Neural cell (in vitro differentiated cells): ENCODE results near the gene FSIP1. TPM values are rescaled to one million over a fixed set of nuclear protein-coding genes. Genes with fewer than 3 reads are reported as not detected.

Experiments
- H2AFZ ChIP-seq: fragments of 200-600, 300-800 bp; sonication (generic), shearing (Covaris generic); 2 replicates; pipeline ENCODE4 v1.6.0; 2014; ENCODE audit warnings: low read depth, mild to moderate bottlenecking, antibody characterized with exemption, low read length, moderate library complexity
- H3F3A ChIP-seq: fragments of 200-600 bp; shearing (Covaris generic); 2 replicates; pipeline ENCODE4 v1.6.1; 2016; ENCODE audit warnings: mild to moderate bottlenecking, moderate library complexity, mixed read lengths, antibody characterized with exemption, low read length; ENCODE audit not compliant: insufficient read depth, poor library complexity, severe bottlenecking
- H3K27ac ChIP-seq: fragments of 200-600, 300-800 bp; sonication (generic), shearing (Covaris generic); 2 replicates; pipeline ENCODE4 v1.5.1; 2014; ENCODE audit warnings: mild to moderate bottlenecking, low read length, moderate library complexity
- H3K27me3 ChIP-seq: fragments of 300-800, 200-600 bp; sonication (generic), shearing (Covaris generic); 2 replicates; pipeline ENCODE4 v1.6.0; 2014; ENCODE audit warnings: mild to moderate bottlenecking, low read depth, low read length, moderate library complexity; ENCODE audit not compliant: insufficient read depth
- H3K36me3 ChIP-seq: fragments of 300-800, 200-600 bp; sonication (generic), shearing (Covaris generic); 2 replicates; pipeline ENCODE4 v1.5.1; 2014; ENCODE audit warnings: mild to moderate bottlenecking, antibody characterized with exemption, low read length, moderate library complexity; ENCODE audit not compliant: insufficient read depth
- H3K4me2 ChIP-seq: fragments of 300-800, 200-600 bp; sonication (generic), shearing (Covaris generic); 2 replicates; pipeline ENCODE4 v1.6.0; 2014; ENCODE audit warnings: mild to moderate bottlenecking, low read length
- H3K4me3 ChIP-seq: fragments of 300-800, 200-600 bp; sonication (generic), shearing (Covaris generic); 2 replicates; pipeline ENCODE4 v1.5.1; 2014; ENCODE audit warnings: mild to moderate bottlenecking, low read length, moderate library complexity
- H3K79me2 ChIP-seq: fragments of 200-600 bp; shearing (Covaris generic); replicated peaks from 2 replicates; pipeline ENCODE4 v1.6.0; 2014; ENCODE audit warnings: mild to moderate bottlenecking, low read length, moderate library complexity; ENCODE audit not compliant: insufficient read depth
- H3K9ac ChIP-seq: fragments of 300-800, 200-600 bp; sonication (generic), shearing (Covaris generic); 2 replicates; pipeline ENCODE4 v1.6.1; 2016; ENCODE audit warnings: mild to moderate bottlenecking, low read length, mixed read lengths
- H3K9me2 ChIP-seq: fragments of 200-600 bp; shearing (Covaris generic); 2 replicates; pipeline ENCODE4 v1.6.1; 2016; ENCODE audit warnings: mild to moderate bottlenecking, low read length, mixed read lengths; ENCODE audit not compliant: insufficient read depth
- H3K9me3 ChIP-seq: fragments of 200-600, 300-800 bp; sonication (generic), shearing (Covaris generic); 2 replicates; pipeline ENCODE4 v1.6.1; 2016; ENCODE audit warnings: mild to moderate bottlenecking, mixed run types, low read length, moderate library complexity, mixed read lengths
- H4K20me1 ChIP-seq: fragments of 200-600 bp; shearing (Covaris generic); 2 replicates; pipeline ENCODE4 v1.6.1; 2016; ENCODE audit warnings: mild to moderate bottlenecking, mixed run types; ENCODE audit not compliant: insufficient read depth
- CTCF ChIP-seq: fragments of 450-650 bp; IDR thresholded peaks from 2 replicates; pipeline ENCODE4 v1.5.1; 2014; ENCODE audit warnings: antibody characterized with exemption, mild to moderate bottlenecking, moderate library complexity; ENCODE audit not compliant: poor library complexity, severe bottlenecking
- EP300 ChIP-seq: fragments of 450-650 bp; conservative IDR thresholded peaks from 2 replicates; pipeline ENCODE4 v1.6.1; 2014; ENCODE audit warnings: antibody characterized with exemption, mild to moderate bottlenecking, moderate library complexity; ENCODE audit not compliant: poor library complexity, severe bottlenecking
- EZH2 ChIP-seq: fragments of 200-600, 300-800 bp; shearing (Covaris generic), sonication (generic); IDR thresholded peaks from 2 replicates; pipeline ENCODE4 v1.6.1; 2014; ENCODE audit warnings: antibody characterized with exemption, low read length, borderline replicate concordance, mild to moderate bottlenecking; ENCODE audit not compliant: insufficient read depth, poor library complexity, severe bottlenecking
- MXI1 ChIP-seq: fragments of 450-650 bp; conservative IDR thresholded peaks from 2 replicates; pipeline ENCODE4 v1.6.1; 2014; ENCODE audit warnings: antibody characterized with exemption, mild to moderate bottlenecking; ENCODE audit not compliant: poor library complexity, severe bottlenecking
- POLR2AphosphoS5 ChIP-seq: IDR thresholded peaks from 2 replicates; pipeline ENCODE4 v1.6.1; 2012
- RAD21 ChIP-seq: fragments of 450-650 bp; conservative IDR thresholded peaks from 2 replicates; pipeline ENCODE4 v1.6.1; 2014; ENCODE audit warnings: antibody characterized with exemption, mild to moderate bottlenecking, moderate library complexity
- REST ChIP-seq: IDR thresholded peaks from 2 replicates; pipeline ENCODE4 v1.6.1; 2012; ENCODE audit warnings: borderline replicate concordance
- SMC3 ChIP-seq: fragments of 450-650 bp; conservative IDR thresholded peaks from 2 replicates; pipeline ENCODE4 v1.6.1; 2014; ENCODE audit warnings: antibody characterized with exemption, mild to moderate bottlenecking, moderate library complexity; ENCODE audit not compliant: poor library complexity
- TAF1 ChIP-seq: IDR thresholded peaks from 2 replicates; pipeline ENCODE4 v1.6.1; 2012; ENCODE audit warnings: low read depth
- polyA plus RNA-seq: library from polyadenylated mRNA; depleted of rRNA; stranded (reverse); fragments of >200 nt; gene quantifications from 2 replicates; pipeline ENCODE4 v1.2.3, GENCODE V29; 2014

Gene FSIP1
- polyA plus RNA-seq, 1 donor from 2014 or later, result 3.8 TPM

GRCh38 chr15:39582286-39582976, 200.2 kb downstream of the FSIP1 start:
- Histone ChIP-seq H3K79me2 (peaks cover 4% of the 10 kb centered on the region), H3K4me3 (no peak overlapping the region), H2AFZ (no peak overlapping the region), H3K4me2 (no peak overlapping the region), H3K27ac (no peak overlapping the region), H3K9me3 (no peaks in the 10 kb centered on the region), H3K27me3 (peaks cover 31% of the 10 kb centered on the region), H4K20me1 (no peaks in the 10 kb centered on the region), H3F3A (no peaks in the 10 kb centered on the region), H3K36me3 (no peaks in the 10 kb centered on the region), H3K9ac (no peak overlapping the region), H3K9me2 (no peaks in the 10 kb centered on the region)
- TF ChIP-seq TAF1 (no peak), EZH2 (no peak), CTCF (no peak), RAD21 (no peak), EP300 (no peak), REST (no peak)

DNA sequence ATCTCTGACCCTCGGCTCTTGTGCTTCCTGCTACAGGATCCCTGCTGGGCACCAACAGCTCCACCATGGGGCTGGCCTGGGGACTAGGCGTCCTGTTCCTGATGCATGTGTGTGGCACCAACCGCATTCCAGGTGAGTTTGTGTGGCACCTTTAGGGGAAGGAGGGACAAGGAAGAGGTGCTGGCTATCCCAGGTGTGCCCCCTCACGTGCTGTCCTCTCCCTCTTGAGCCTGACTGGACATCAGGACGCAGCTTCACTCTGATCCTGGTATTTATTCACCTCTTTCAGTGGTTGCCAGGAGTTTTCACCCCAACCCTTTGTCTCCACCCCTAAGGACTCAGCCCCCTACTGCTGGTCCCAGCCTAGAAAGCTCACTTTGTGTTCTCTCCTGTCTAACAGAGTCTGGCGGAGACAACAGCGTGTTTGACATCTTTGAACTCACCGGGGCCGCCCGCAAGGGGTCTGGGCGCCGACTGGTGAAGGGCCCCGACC, 200.8 kb downstream of the FSIP1 start:
- no peak overlapping the region for H3K4me2 ChIP-seq
- H4K20me1 ChIP-seq, result no peaks in the 10 kb centered on the region
- H3K27me3 ChIP-seq, result peaks cover 31% of the 10 kb centered on the region
- no peaks in the 10 kb centered on the region for H3F3A ChIP-seq
- H3K79me2 ChIP-seq, result peaks cover 4% of the 10 kb centered on the region
- H3K4me3 ChIP-seq, result no peak overlapping the region
- TF ChIP-seq EZH2 (no peak), MXI1 (no peak), SMC3 (no peak), POLR2AphosphoS5 (no peak), CTCF (no peak), REST (no peak), TAF1 (no peak), RAD21 (no peak)
- H3K36me3 ChIP-seq, result no peaks in the 10 kb centered on the region
- H3K9me2 ChIP-seq, result no peaks in the 10 kb centered on the region
- no peaks in the 10 kb centered on the region for H3K9me3 ChIP-seq
- no peak overlapping the region for H3K9ac ChIP-seq
- H3K27ac ChIP-seq, result no peak overlapping the region
- no peak overlapping the region for H2AFZ ChIP-seq
